Hematopoietic multipotent progenitor cell treated with erythropoietin and hydrocortisone succinate and interleukin-3 and kit ligand, for 4 days (in vitro differentiated cells): Measurements from ENCODE around the gene GPR78.

ENCODE experiments used
- DNase-seq: peaks from one replicate; pipeline ENCODE4 v3.0.0-alpha.2; 2015

GPR78 gene

GRCh38 chr4:8587469-8588195 is 7.4 kb downstream of the GPR78 start:
- no peak for DNase-seq

- DNase-seq, result no peak
These were observed 7.9 kb downstream of the GPR78 start for GRCh38 chr4:8588196-8588470.

GRCh38 chr4:8589336-8589735 is 9.1 kb downstream of the GPR78 start:
- DNase-seq, result no peak

GRCh38 chr4:8589823-8590545 is 9.8 kb downstream of the GPR78 start:
- DNase-seq, result no peak

- DNase-seq, result no peak
These were observed 10.3 kb downstream of the GPR78 start for GRCh38 chr4:8590546-8590880.

- DNase-seq, result no peak
These were observed 10.9 kb downstream of the GPR78 start for GRCh38 chr4:8591114-8591513.

- no peak for DNase-seq
These were observed 11.6 kb downstream of the GPR78 start for GRCh38 chr4:8591626-8592365.

- DNase-seq, result no peak
These were observed 12.4 kb downstream of the GPR78 start, which contains the start of gene CPZ for GRCh38 chr4:8592366-8593263. Gene CPZ, plus strand, starts transcription at chr4:8592765. Its CDS starts 69 bp downstream, at chr4:8592834.

GRCh38 chr4:8593264-8594096 is 13.3 kb downstream of the GPR78 start:
- DNase-seq, result no peak

- DNase-seq, result peak; percentile 76
These were observed 14.2 kb downstream of the GPR78 start for GRCh38 chr4:8594097-8595038.

GRCh38 chr4:8595237-8596087 is 15.3 kb downstream of the GPR78 start:
- no peak for DNase-seq

GRCh38 chr4:8596891-8597290 is 16.7 kb downstream of the GPR78 start:
- DNase-seq, result no peak

GRCh38 chr4:8597319-8597718 is 17.1 kb downstream of the GPR78 start:
- no peak for DNase-seq

GRCh38 chr4:8597791-8598190 is 17.6 kb downstream of the GPR78 start:
- no peak for DNase-seq

GRCh38 chr4:8598391-8599090 is 18.3 kb downstream of the GPR78 start:
- no peak for DNase-seq

- DNase-seq, result no peak
These were observed 18.9 kb downstream of the GPR78 start for GRCh38 chr4:8599091-8599460.

GRCh38 chr4:8599657-8600056 is 19.5 kb downstream of the GPR78 start:
- DNase-seq, result no peak

- no peak for DNase-seq
These were observed 20.1 kb downstream of the GPR78 start for GRCh38 chr4:8600266-8600665.

- no peak for DNase-seq
These were observed 20.5 kb downstream of the GPR78 start for GRCh38 chr4:8600686-8601085.
